ENCODE results near the gene TMEM45B.
"Not testable (repeated sequence)": the region's sequence is repeated elsewhere in the genome, so short reads cannot be mapped to it uniquely, and the experiment has no call there.

The TMEM45B gene

GRCh38 chr11:129813231-129813791, 2.3 kb upstream of the TMEM45B start:
- DNase-seq, result no peak

GRCh38 chr11:129814244-129815014, 1.2 kb upstream of the TMEM45B start:
- no peak for DNase-seq

- DNase-seq, result no peak
Measured at GRCh38 chr11:129817534-129818051, 1.9 kb downstream of the TMEM45B start.

- not testable (repeated sequence) for DNase-seq
Measured at GRCh38 chr11:129818236-129818635, 2.6 kb downstream of the TMEM45B start.

- DNase-seq, result no peak
Measured at GRCh38 chr11:129819237-129819636, 3.6 kb downstream of the TMEM45B start.

GRCh38 chr11:129820228-129820627, 4.6 kb downstream of the TMEM45B start:
- not testable (repeated sequence) for DNase-seq

GRCh38 chr11:129823281-129823680, 7.6 kb downstream of the TMEM45B start:
- not testable (repeated sequence) for DNase-seq

GRCh38 chr11:129823799-129824198, 8.2 kb downstream of the TMEM45B start:
- not testable (repeated sequence) for DNase-seq

- DNase-seq, result no peak
Measured at GRCh38 chr11:129825380-129825779, 9.7 kb downstream of the TMEM45B start.

- no peak for DNase-seq
Measured at GRCh38 chr11:129828301-129828836, 12.7 kb downstream of the TMEM45B start.

GRCh38 chr11:129829497-129829896, 13.8 kb downstream of the TMEM45B start:
- not testable (repeated sequence) for DNase-seq

GRCh38 chr11:129831227-129831626, 15.6 kb downstream of the TMEM45B start:
- not testable (repeated sequence) for DNase-seq

- not testable (repeated sequence) for DNase-seq
Measured at GRCh38 chr11:129833260-129833659, 17.6 kb downstream of the TMEM45B start.

- not testable (repeated sequence) for DNase-seq
Measured at GRCh38 chr11:129836423-129836891, 20.8 kb downstream of the TMEM45B start.

- DNase-seq, result no peak
Measured at GRCh38 chr11:129836979-129837378, 21.3 kb downstream of the TMEM45B start.

GRCh38 chr11:129840236-129840635, 24.6 kb downstream of the TMEM45B start:
- no peak for DNase-seq

GRCh38 chr11:129842138-129842537, 26.5 kb downstream of the TMEM45B start:
- no peak for DNase-seq

- no peak for DNase-seq
Measured at GRCh38 chr11:129846508-129847335, 31.1 kb downstream of the TMEM45B start.

- DNase-seq, result not testable (repeated sequence)
Measured at GRCh38 chr11:129847361-129847760, 31.7 kb downstream of the TMEM45B start.

- DNase-seq, result no peak
Measured at GRCh38 chr11:129849447-129850130, 33.9 kb downstream of the TMEM45B start.

- DNase-seq, result no peak
Measured at GRCh38 chr11:129852125-129852740, 36.6 kb downstream of the TMEM45B start.

Measured in NCI-H1694 treated with DMSO at 0.1 percent for 48 hours (cell line).